ENCODE data around the gene PMPCA.

- TF ChIP-seq CEBPB (IDR thresholded peaks at IDR 0.05; ENCODE audit: low read depth) (no peak), CTCF (IDR thresholded peaks at IDR 0.05 in 2 of 3, conservative IDR thresholded peaks at IDR 0.05 in 1 of 3; ENCODE audit: borderline replicate concordance in 1 of 3, insufficient read depth in 1 of 3, low read depth in 2 of 3, low read length in 2 of 3) (no peak), JUND (IDR thresholded peaks at IDR 0.05) (no peak), MAX (IDR thresholded peaks at IDR 0.05) (no peak), SP1 (IDR thresholded peaks at IDR 0.05; ENCODE audit: low read depth) (no peak), ATF3 (IDR thresholded peaks at IDR 0.05) (no peak), RAD21 (IDR thresholded peaks at IDR 0.05; ENCODE audit: low read depth) (no peak), POLR2A (IDR thresholded peaks at IDR 0.05; ENCODE audit: borderline replicate concordance, extremely low read depth, insufficient read depth, insufficient read length) (no peak), SRF (IDR thresholded peaks at IDR 0.05; ENCODE audit: low read depth) (no peak), POLR2AphosphoS5 (IDR thresholded peaks at IDR 0.05; ENCODE audit: low read depth, low read length) (no peak)
These were observed 57.3 kb downstream of the PMPCA start for GRCh38 chr9:136467766-136468165.
